ENCODE measurements around the gene PRTG.
"Not testable (repeated sequence)": the region's sequence is repeated elsewhere in the genome, so short reads cannot be mapped to it uniquely, and the experiment has no call there.

The PRTG gene

GRCh38 chr15:55630858-55631257 lies 112.1 kb downstream of the PRTG start:
- no peak for DNase-seq (ENCODE audit: low read depth)

- DNase-seq (ENCODE audit: low read depth), result no peak
Observed at GRCh38 chr15:55628369-55628730, 114.6 kb downstream of the PRTG start.

DNA sequence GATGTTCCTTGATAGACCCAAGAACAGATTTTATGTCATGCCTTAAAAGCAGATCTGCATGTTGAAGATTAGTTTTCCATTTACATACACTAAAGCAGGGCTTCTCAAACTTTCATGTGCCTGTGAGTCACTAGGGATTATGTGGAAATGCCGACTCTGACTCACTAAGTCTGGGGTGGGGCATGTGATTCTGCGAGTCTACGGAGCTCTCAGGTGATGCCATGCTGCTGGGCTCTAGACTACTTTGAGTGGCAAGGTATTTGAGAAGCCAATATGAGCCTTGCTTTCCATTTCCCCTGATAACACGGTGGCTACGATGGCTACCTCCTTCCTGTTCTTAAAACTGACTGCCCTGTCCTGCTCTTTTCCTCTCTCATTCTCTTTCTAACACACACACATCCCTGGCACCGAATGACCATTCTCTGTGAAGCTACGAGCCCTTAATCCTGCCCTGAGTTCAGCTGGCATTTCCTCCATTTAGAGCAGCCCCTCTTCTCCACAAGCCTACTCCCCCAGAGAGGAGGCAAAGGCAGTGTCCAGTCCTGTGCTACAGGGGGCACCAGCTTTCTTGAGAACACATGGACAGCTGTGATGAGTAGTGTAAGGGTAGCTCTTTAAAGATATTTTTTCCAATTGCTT lies 115.1 kb downstream of the PRTG start:
- DNase-seq (ENCODE audit: low read depth), result no peak

DNA sequence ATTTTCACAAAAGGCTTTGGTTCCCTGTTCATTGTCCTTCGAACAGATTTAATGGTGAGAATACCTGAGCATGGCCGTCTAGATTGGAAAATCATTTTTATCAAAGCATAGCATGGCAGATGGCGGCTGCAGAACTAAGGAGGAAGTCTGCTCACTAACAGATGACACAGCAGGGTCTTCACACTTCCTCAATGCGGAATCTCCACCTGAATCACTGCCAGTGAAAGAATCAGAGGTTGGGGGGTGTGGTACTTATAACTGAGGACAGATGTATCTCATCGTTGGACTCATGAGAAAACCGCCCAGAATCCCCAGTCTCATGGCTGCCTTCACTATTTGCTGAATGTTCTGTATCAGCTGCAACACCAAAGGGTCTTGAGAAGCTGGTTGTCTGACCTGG lies 123.2 kb downstream of the PRTG start:
- no peak for DNase-seq (ENCODE audit: low read depth)

- no peak for DNase-seq (ENCODE audit: low read depth)
Observed at GRCh38 chr15:55618387-55618786, 124.6 kb downstream of the PRTG start.

DNA sequence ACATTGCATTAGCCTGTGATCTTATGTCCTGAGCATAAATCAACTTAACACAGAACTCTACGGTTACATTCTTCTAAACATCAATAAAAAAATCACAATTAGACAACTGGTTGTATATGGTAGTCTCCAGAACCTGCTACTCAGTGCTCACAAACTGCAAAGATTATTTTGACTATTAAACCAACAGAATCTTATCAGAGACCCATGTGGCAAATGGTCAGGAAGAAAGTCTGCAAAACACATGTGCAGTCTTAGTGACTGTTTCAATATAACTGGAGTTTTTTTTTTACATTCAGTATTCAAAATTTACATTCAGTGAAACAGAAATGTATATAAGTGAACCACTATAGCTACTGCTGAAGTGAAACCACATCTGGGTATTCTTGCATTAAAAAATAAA lies 127.5 kb downstream of the PRTG start:
- DNase-seq (ENCODE audit: low read depth), result no peak

GRCh38 chr15:55613727-55614126 lies 129.2 kb downstream of the PRTG start:
- no peak for DNase-seq (ENCODE audit: low read depth)

DNA sequence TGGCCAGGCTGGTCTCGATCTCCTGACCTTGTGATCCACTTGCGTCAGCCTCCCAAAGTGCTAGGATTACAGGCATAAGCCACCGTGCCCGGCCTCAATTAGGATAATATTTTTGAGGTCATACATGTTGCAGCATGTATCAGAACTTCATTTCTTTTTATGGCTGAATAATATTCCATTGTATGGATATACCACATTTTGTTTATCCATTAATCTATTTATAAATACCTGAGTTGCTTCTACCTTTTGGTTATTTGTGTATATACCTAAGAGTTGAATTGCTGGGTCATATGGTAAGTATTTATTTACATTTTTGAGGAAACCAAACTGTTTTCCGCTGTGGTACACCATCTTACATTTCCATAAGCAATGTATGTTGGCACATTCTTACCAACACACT lies 136.7 kb downstream of the PRTG start:
- DNase-seq (ENCODE audit: low read depth), result no peak

- no peak for DNase-seq (ENCODE audit: low read depth)
Observed at GRCh38 chr15:55601374-55601773, 141.6 kb downstream of the PRTG start.

GRCh38 chr15:55599439-55599838 lies 143.5 kb downstream of the PRTG start:
- DNase-seq (ENCODE audit: low read depth), result no peak

DNA sequence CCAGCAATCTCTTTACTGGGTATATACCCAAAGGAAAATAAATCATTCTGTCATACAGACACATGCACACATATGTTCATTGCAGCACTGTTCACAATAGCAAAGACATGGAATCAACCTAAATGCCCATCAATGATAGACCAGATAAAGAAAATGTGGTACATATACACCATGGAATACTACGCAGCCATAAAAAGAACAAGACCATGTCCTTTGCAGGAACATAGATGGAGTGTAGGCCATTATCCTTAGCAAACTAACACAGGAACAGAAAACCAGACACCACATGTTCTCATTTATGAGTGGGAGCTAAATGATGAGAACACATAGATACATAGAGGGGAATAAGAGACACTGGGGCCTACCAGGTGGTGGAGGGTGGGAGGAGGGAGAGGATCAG lies 149.9 kb downstream of the PRTG start:
- DNase-seq (ENCODE audit: low read depth), result not testable (repeated sequence)

- DNase-seq (ENCODE audit: low read depth), result no peak
Observed at GRCh38 chr15:55590788-55591187, 152.2 kb downstream of the PRTG start.

- no peak for DNase-seq (ENCODE audit: low read depth)
Observed at GRCh38 chr15:55589287-55589686, 153.7 kb downstream of the PRTG start.

GRCh38 chr15:55588815-55589115 lies 154.2 kb downstream of the PRTG start:
- DNase-seq (ENCODE audit: low read depth), result no peak

GRCh38 chr15:55588070-55588814 lies 154.7 kb downstream of the PRTG start, which contains the start of gene PYGO1:
PYGO1 (minus strand) TSS chr15:55588345; CDS start chr15:55587883, 462 bp downstream.
- DNase-seq (ENCODE audit: low read depth), result no peak

DNA sequence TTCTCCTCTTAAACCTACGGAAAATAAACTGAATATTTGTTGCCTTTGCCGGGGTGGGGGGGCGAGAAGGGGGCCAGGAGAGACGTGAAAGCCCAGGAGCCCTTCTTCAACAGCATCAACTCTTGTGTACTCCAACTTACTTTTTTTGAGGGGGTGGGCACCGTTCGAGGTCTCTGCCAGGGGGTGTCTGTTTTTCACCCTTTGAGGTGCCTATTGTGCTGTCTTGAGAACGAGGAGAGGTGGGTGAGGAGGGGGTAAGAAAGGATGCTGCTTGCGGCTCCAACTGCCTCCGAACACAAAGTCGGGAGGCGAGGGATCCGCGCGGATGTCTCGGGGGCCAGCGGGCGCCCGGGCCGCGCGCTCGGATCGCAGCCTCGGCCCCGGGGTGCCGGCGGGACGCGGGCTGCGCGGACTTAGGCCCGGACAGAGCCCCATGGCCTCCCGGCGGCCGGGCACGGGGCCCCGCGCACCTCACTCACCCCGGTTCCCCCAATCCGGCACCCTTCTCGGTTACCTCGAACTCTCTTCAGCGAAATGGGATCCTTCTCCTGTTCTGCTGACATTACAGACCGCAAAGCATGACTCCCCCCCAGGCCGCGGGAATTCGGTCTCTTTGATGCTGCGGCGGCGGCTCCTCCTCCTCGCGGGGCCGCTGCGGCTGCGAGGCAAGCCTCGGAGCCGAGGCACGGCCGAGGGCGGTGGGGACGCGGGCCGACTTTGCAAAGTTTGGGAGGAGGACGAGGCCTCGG lies 155.5 kb downstream of the PRTG start:
- no peak for DNase-seq (ENCODE audit: low read depth)

DNA sequence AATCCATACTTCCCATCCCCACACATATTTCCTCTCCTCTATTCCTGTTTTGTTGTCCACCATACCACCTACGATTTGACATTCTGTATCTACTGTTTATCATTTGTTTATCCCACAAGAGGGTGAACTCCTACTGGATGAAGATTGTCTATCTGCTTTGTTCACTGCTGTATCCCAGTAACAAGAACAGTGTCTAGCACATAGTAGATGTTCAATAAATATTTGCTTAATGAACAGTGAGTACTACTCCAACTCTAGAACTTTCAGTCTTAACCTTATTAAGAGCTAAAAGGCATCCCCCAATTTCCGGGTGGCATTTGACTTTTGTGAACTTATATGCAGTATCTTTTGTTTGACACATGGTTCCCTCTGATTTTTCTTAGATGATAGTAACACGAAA lies 156.1 kb downstream of the PRTG start:
- DNase-seq (ENCODE audit: low read depth), result no peak

- DNase-seq (ENCODE audit: low read depth), result no peak
Observed at GRCh38 chr15:55576943-55577342, 166.0 kb downstream of the PRTG start.

DNA sequence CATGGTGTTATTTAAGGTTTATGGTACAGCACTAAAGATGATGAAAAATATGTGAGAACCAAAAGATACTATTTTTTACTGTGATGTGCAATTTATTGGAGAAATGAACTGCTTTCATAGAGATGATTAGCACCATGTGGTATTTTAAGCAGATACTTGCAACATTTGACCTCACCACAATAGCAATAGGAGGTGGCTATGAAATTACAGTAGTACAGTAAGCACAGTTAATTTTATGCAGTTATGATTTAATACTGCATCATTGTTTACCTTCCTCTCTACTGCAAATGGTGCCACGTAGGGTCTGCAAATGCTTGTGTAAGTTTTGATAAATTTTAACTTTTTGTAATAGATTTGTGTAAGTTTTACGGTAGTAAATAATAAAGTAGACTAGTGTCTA lies 168.9 kb downstream of the PRTG start:
- no peak for DNase-seq (ENCODE audit: low read depth)

DNA sequence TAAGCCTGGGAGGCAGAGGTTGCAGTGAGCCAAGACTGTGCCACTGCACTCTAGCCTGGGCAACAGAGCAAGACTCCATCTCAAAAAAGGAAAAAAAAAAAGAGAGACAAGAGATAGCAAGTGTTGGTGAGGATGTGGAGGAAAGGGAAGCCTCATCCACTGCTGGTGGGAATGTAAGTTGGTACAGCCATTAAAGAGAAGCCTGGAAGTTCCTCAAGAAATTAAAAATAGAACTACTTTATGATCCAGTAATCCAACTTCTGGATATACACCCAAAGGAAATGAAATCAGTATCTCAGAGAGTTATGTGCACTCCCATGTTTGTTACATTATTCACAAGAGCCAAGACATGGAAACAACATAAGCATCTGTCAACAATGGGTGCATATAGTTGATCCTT lies 169.7 kb downstream of the PRTG start:
- no peak for DNase-seq (ENCODE audit: low read depth)

- DNase-seq (ENCODE audit: low read depth), result no peak
Observed at GRCh38 chr15:55564347-55565145, 178.4 kb downstream of the PRTG start.

GRCh38 chr15:55562601-55563000 lies 180.4 kb downstream of the PRTG start:
- DNase-seq (ENCODE audit: low read depth), result no peak
